Osteoblast (primary cell): ENCODE results near the gene MSANTD4. TPM values are rescaled to one million over a fixed set of nuclear protein-coding genes. Genes with fewer than 3 reads are reported as not detected.

ENCODE experiments used
- DNase-seq: peaks from one replicate; pipeline ENCODE4 v3.0.0; 2011; ENCODE audit warnings: low spot score, mixed read lengths; ENCODE audit not compliant: insufficient read length; ENCODE audit errors: missing footprints
- H2AFZ ChIP-seq: 2 replicates; pipeline ENCODE4 v1.6.0; 2011; ENCODE audit warnings: mild to moderate bottlenecking, low read length
- H3K27ac ChIP-seq: 2 replicates; pipeline ENCODE4 v1.5.1; 2011; ENCODE audit warnings: mild to moderate bottlenecking, low read depth, low read length, moderate library complexity
- H3K27me3 ChIP-seq: 2 replicates; pipeline ENCODE4 v1.6.0; 2012; ENCODE audit warnings: mild to moderate bottlenecking, control low read depth, inconsistent platforms, low read length, moderate library complexity; ENCODE audit not compliant: insufficient read depth
- H3K36me3 ChIP-seq: 2 replicates; pipeline ENCODE4 v1.5.1; 2011; ENCODE audit warnings: mild to moderate bottlenecking, low read length, control low read depth, moderate library complexity; ENCODE audit not compliant: insufficient read depth
- H3K4me1 ChIP-seq: 2 replicates; pipeline ENCODE4 v1.5.1; 2011; ENCODE audit warnings: mild to moderate bottlenecking, low read length, control low read depth, moderate library complexity; ENCODE audit not compliant: insufficient read depth
- H3K4me2 ChIP-seq: 2 replicates; pipeline ENCODE4 v1.6.0; 2011; ENCODE audit warnings: mild to moderate bottlenecking, low read length; ENCODE audit not compliant: insufficient read depth
- H3K4me3 ChIP-seq: fragments of 200-600 bp; sonication (generic); 3 replicates; pipeline ENCODE4 v1.5.1; 2012; ENCODE audit warnings: mild to moderate bottlenecking, low read length, inconsistent platforms; ENCODE audit not compliant: insufficient read depth
- H3K79me2 ChIP-seq: 2 replicates; pipeline ENCODE4 v1.6.0; 2012; ENCODE audit warnings: mild to moderate bottlenecking, low read length, control low read depth, inconsistent platforms; ENCODE audit not compliant: insufficient read depth
- H3K9me3 ChIP-seq: 2 replicates; pipeline ENCODE4 v1.5.1; 2011; ENCODE audit warnings: low read depth, low read length, control low read depth
- H4K20me1 ChIP-seq: 2 replicates; pipeline ENCODE4 v1.6.0; 2012; ENCODE audit warnings: mild to moderate bottlenecking, low read length, control low read depth; ENCODE audit not compliant: insufficient read depth
- CTCF ChIP-seq: IDR thresholded peaks from 2 replicates; pipeline ENCODE4 v1.5.1; 2011; ENCODE audit warnings: mild to moderate bottlenecking, low read depth, low read length, moderate library complexity; ENCODE audit errors: extremely low read depth
- total RNA-seq: library from RNA; depleted of rRNA; stranded (reverse); fragments of >200 nt; gene quantifications from 2 replicates; pipeline ENCODE4 v1.2.3, GENCODE V29; 2012

Gene MSANTD4
- total RNA-seq, 1 donor: 34.4 TPM

GRCh38 chr11:105986554-105986953 is 35.5 kb downstream of the MSANTD4 start:
- H3K4me1 ChIP-seq: no peaks in the 10 kb centered on the region
- no peak overlapping the region for H3K4me2 ChIP-seq
- H3K4me3 ChIP-seq: no peak overlapping the region
- H4K20me1 ChIP-seq: no peaks in the 10 kb centered on the region
- H3K79me2 ChIP-seq: no peaks in the 10 kb centered on the region
- H3K27ac ChIP-seq: no peak overlapping the region
- H2AFZ ChIP-seq: no peak overlapping the region
- no peaks in the 10 kb centered on the region for H3K36me3 ChIP-seq
- no peaks in the 10 kb centered on the region for H3K9me3 ChIP-seq
- TF ChIP-seq CTCF: no peak
- no peak for DNase-seq
- no peaks in the 10 kb centered on the region for H3K27me3 ChIP-seq

GRCh38 chr11:105979997-105980703 is 41.9 kb downstream of the MSANTD4 start:
- Histone ChIP-seq H3K4me1 (no peaks in the 10 kb centered on the region), H3K36me3 (no peaks in the 10 kb centered on the region), H3K9me3 (no peaks in the 10 kb centered on the region), H3K79me2 (no peaks in the 10 kb centered on the region), H3K27ac (no peak overlapping the region), H3K4me3 (no peak overlapping the region), H3K4me2 (no peak overlapping the region), H4K20me1 (no peaks in the 10 kb centered on the region), H3K27me3 (no peaks in the 10 kb centered on the region), H2AFZ (no peak overlapping the region)
- TF ChIP-seq CTCF: no peak
- DNase-seq: no peak

GRCh38 chr11:105975128-105975527 is 46.9 kb downstream of the MSANTD4 start:
- Histone ChIP-seq H3K9me3 (no peaks in the 10 kb centered on the region), H3K4me1 (no peaks in the 10 kb centered on the region), H3K79me2 (no peaks in the 10 kb centered on the region), H3K4me2 (no peak overlapping the region), H3K4me3 (no peak overlapping the region), H2AFZ (no peak overlapping the region), H3K27me3 (no peaks in the 10 kb centered on the region), H4K20me1 (no peaks in the 10 kb centered on the region), H3K27ac (no peak overlapping the region), H3K36me3 (no peaks in the 10 kb centered on the region)
- no peak for TF ChIP-seq CTCF
- no peak for DNase-seq

- no peak for TF ChIP-seq CTCF
- Histone ChIP-seq H3K4me3 (no peak overlapping the region), H3K9me3 (no peaks in the 10 kb centered on the region), H3K4me1 (no peaks in the 10 kb centered on the region), H2AFZ (no peak overlapping the region), H3K36me3 (no peaks in the 10 kb centered on the region), H4K20me1 (no peaks in the 10 kb centered on the region), H3K27ac (no peak overlapping the region), H3K4me2 (no peak overlapping the region), H3K27me3 (no peaks in the 10 kb centered on the region), H3K79me2 (no peaks in the 10 kb centered on the region)
- DNase-seq: no peak
Measured at GRCh38 chr11:105969756-105970155, 52.3 kb downstream of the MSANTD4 start.
